ENCODE results near the gene PACRG.
"Not testable (repeated sequence)": the region's sequence is repeated elsewhere in the genome, so short reads cannot be mapped to it uniquely, and the experiment has no call there.

The PACRG gene

GRCh38 chr6:162727322-162728182, at the start of gene PACRG, which contains the start of gene PRKN:
Gene PACRG (plus strand): TSS chr6:162727974.
Gene PRKN (minus strand): TSS chr6:162727766.
- DNase-seq: peak; percentile 98 to 99

DNA sequence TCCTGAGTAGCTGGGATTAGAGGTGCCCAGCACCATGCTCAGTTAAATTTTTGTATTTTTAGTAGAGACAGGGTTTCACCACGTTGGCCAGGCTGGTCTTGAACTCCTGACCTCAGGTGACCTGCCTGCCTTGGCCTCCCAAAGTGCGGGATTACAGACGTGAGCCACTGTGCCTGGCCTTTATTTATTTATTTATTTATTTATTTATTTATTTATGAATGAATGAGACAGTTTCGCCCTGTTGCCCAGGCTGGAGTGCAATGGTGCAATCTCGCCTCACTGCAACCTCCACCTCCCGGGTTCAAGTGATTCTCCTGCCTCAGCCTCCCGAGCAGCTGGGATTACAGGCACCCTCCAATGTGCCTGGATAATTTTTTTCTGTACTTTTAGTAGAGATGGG, 48.9 kb upstream of the PACRG start:
- DNase-seq: not testable (repeated sequence)

DNA sequence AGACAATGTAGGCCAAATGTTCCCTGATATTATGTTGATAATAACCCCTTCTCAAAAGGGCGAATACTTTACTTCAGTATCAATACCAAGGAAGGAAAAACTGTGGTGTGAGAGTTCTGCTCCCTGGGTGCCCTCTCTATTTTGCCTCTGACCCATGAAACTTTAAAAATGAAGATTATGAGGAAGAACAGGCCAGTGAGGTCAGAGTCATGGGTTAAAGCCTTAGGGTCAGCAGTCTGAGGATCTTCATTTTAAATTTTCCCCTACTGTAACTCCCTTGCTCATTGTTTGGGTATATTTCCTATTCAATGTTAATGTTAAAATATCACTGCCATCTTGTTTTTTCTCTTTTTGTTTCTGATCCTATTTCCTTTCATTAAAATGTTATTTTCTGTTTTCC, 48.1 kb upstream of the PACRG start:
- DNase-seq: no peak

DNA sequence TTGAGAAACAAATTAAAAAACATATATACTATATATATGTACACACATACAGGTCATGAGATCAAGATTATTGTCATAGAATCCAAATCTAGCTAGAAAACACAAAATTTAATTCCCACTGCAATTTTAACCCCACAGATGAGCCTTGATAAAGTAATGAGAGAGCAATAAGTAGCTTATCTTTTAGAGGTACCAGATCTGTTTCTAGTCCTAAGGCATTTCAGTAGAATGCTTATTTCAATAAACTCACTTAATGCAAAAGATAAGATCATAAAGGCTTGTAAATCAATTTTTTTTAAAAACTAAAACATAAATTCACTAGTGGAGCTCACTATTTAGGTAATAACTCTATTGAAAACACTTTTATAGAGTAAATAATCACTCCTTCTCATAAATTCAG, 47.4 kb upstream of the PACRG start:
- DNase-seq: no peak

DNA sequence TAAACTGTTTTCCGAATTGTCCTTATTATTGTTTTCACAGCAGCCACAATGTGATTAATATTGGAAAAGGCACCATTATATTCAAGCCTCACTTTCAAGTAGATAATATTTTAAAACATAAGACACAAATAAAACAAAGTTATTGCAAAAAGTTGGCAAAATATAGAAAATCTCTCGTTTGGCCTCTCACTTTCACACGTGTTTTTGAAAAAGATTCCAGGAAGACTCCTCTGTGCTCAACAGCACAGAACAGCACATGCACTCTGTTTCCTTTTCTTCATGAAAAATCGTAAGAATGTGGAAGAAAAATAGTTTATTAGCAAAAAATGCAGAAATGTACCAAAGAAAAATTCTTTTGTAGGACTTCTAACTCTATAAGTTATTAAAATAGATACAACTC, 46.9 kb upstream of the PACRG start:
- DNase-seq: no peak

- no peak for DNase-seq
Measured at GRCh38 chr6:162681447-162681846, 46.3 kb upstream of the PACRG start.

DNA sequence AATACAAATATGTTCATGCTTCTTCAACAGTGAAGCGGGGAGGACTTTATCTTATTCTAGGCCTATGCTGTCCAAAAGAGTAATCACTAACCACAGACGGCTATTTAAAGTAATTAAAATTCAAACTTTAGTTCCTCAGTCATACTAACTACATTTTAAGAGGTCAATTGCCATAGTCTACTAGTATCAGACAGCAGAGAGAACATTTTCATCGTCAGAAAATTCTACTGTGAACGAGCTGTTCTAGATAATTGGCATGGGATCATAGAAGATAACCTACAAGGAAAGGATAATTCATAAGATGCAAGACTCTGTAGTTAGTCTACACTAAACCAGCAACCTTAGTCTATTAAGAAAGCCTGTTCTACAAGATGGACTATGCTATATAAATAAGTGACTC, 44.6 kb upstream of the PACRG start:
- DNase-seq: no peak

GRCh38 chr6:162684052-162684451, 43.7 kb upstream of the PACRG start:
- DNase-seq: no peak

DNA sequence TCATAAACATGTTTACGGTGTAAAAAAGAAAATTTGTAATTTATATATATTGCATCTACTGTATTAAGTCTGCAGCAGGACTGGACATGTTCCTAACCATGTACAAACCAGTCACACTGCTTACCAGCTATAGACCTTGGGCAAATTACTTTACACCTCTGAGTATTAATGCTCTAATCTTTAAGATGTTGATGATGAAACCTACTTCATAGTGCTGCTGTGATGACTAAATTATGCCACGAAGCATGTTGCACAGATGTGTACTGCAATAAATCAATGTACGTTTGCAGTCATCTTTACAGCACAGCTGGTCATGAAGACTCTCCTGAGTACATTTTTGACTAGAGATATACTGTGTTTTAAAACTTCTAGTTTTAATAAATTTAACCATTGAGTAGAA, 42.8 kb upstream of the PACRG start:
- DNase-seq: peak in 1 of 2 experiments; percentile 24

DNA sequence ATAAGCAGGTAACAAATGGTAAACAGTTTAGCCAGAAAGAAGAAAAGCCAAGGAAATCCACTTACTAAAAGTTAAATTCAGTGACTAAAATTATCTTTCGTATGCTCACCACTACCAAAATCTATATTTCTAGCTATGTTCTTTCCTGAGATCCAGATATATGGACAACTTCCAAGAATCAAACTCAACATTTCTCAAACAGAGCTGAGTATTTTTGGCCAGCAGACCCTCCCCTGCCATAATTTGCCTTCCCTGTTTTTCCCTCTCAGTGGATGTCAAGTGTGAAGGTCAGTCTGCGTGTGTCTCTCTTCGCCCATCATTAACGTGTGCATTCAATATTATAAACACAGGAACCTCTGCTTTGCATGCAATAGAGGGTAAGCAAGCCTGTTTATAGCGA, 42.2 kb upstream of the PACRG start:
- DNase-seq: no peak

DNA sequence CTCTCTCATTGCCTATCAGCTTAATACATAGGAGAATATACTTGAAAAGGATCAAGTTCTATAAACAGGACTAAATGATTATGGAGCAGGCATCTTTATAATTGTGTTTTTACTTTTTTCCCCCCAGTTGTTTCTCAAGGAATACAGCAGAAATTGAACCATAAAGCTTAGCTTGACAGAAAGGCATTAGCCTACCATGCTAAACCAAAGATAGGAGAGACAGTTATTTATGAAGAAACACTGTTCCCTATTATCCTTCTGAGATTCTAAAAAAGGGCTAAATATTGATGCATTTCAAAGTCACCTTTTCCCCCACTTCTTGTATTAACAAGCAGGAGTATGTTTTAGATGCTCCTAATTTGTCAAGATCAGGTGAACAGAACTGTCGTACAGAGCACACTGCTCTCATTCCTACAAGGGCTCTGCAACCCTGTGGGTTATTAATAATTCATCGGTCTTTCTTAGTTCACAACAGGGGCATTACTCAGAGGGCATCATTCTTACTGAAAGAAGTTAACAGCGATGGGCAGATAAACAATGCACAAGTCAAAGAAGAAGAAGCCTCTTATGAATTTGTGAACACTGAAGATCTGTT, 38.9 kb upstream of the PACRG start:
- no peak for DNase-seq

- DNase-seq: no peak
Measured at GRCh38 chr6:162690158-162690557, 37.6 kb upstream of the PACRG start.

DNA sequence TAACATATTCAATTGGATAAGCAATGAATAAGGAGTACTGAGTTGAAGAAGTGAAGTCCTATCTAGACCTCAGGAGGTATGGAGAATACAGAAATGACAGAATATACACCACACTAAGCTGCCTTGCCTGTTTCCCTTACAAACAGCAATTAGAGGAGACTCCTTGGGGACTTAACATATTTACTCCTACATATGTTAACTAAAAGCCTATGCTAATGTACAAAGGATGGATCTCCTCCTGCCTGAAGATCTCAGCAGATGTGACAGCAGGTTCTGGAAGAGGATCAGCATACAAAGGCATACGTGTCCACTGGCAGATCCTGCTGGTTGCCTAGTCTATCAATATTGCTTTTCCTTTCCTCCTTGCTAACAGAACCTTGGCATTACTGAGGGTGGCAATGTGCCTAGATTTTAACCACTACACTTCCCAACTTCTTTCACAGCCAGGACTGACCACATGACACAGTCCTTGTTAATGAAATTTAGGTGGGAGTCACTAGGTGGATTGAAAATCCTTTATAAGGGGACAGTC, 29.8 kb upstream of the PACRG start:
- peak in 1 of 2 experiments; percentile 80 for DNase-seq

- no peak for DNase-seq
Measured at GRCh38 chr6:162698440-162698839, 29.3 kb upstream of the PACRG start.

GRCh38 chr6:162699961-162700360, 27.8 kb upstream of the PACRG start:
- DNase-seq: no peak

GRCh38 chr6:162700966-162701365, 26.8 kb upstream of the PACRG start:
- no peak for DNase-seq

- no peak for DNase-seq
Measured at GRCh38 chr6:162701551-162701950, 26.2 kb upstream of the PACRG start.

GRCh38 chr6:162702446-162702845, 25.3 kb upstream of the PACRG start:
- DNase-seq: no peak

DNA sequence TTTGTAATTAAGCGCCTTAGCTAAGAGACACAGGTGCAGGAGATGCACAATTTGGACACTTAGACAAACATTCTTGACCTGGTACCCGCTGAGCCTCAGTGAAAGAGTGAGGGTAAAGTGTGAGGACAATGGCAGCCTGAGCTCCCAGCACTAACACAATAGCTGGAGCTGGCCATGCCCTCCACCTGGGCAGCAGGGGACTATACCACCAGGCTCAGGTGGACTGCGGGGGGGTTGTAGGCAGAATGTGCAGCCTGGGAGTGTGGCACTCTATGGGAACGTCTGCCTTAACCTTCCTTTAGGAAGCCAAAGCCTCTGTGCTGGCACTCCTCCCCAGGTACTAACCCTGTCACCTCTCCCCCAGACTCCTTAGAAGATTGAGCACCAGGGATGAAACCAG, 23.8 kb upstream of the PACRG start:
- DNase-seq: no peak

GRCh38 chr6:162705736-162706135, 22.0 kb upstream of the PACRG start:
- DNase-seq: no peak

DNA sequence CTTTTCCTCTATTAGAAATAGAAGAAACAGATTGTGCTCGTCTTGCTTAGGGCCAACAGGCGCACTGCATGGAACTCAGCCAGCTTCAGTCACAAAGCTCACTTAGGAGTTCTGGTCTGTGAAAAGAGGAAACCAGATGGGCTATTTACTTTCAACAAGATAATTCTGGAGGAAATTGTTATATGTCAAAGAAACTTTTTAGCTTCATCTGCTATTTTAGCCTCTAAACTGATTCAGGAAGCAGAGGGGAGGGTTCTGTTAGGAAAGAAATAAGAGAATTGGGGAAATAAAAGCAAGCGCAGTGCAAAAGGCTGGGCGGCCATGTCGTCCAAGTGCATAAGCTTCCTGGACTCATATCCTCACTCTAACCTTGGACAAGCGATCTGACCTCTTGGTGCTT, 21.5 kb upstream of the PACRG start:
- DNase-seq: peak; percentile 52 to 69

DNA sequence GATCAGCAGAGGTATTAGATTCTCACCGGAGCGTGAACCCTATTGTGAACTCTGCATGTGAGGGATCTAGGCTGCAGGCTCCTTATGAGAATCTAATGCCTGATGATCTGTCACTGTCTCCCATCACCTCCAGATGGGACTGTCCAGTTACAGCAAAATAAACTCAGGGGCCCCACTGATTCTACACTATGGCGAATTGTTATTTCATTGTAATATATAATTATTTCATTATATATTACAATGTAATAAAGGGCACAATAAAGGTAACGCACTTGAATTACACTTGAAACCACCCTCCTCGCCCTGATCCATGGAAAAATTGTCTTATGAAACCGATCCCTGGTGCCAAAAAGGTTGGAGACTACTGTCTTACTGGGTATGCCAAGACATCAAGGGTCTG, 18.8 kb upstream of the PACRG start:
- no peak for DNase-seq

DNA sequence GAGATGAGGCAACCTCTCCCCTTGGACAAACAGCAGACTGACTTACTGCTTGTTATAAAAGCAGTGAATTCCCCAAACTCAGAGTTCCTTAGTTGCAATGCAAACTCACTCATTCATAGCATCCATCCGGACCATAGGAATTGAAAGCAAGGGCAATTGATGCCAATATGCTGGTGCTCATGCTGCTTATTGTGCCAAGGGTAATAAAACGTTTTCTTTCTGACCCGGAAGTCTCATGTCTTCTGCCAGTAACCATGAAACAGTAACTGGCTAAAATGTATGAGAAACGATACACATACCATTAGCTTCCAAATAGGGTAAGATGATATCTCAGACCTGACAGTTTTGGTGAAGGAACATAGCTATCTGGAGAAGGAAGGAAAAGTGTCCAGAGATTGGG, 18.3 kb upstream of the PACRG start:
- DNase-seq: no peak

- peak in 1 of 2 experiments; percentile 37 for DNase-seq
Measured at GRCh38 chr6:162710419-162710818, 17.4 kb upstream of the PACRG start.
